K562 (cell line): ENCODE results near the gene DNAJB14. TPM values are rescaled to one million over a fixed set of nuclear protein-coding genes. Genes with fewer than 3 reads are reported as not detected.
A peak's percentile ranks its signal among the peaks of the same experiment; 100 is the strongest.

Experiments used
- BDP1 ChIP-seq: IDR thresholded peaks from 3 replicates; pipeline ENCODE4 v1.6.1; 2011; ENCODE audit not compliant: insufficient read length, insufficient read depth
- CREM ChIP-seq: IDR thresholded peaks from 2 replicates; pipeline ENCODE4 v1.6.1; 2014; ENCODE audit warnings: antibody characterized with exemption, low read depth
- E2F8 ChIP-seq: fragments of 450-650 bp; IDR thresholded peaks from 2 replicates; pipeline ENCODE4 v1.7.1; 2018; ENCODE audit warnings: mild to moderate bottlenecking, low read depth; ENCODE audit not compliant: partially characterized antibody
- MCM7 ChIP-seq, 2 experiments: fragments of 450-650 bp; IDR thresholded peaks; 2 replicates each; pipeline ENCODE4 v1.6.1; 2016 to 2018
- MEF2A ChIP-seq: IDR thresholded peaks from 2 replicates; pipeline ENCODE4 v1.6.1; 2011; ENCODE audit warnings: low read depth, mild to moderate bottlenecking, low read length, moderate library complexity; ENCODE audit not compliant: control insufficient read depth
- PHF20 ChIP-seq: fragments of 450-650 bp; IDR thresholded peaks from 2 replicates; pipeline ENCODE4 v1.6.1; 2018; ENCODE audit not compliant: partially characterized antibody
- RBFOX2 ChIP-seq: fragments of 200-400 bp; formaldehyde crosslinking; IDR thresholded peaks from 2 replicates; pipeline ENCODE4 v1.6.1; 2017; ENCODE audit warnings: low read depth, mild to moderate bottlenecking, low read length, moderate library complexity
- RBM25 ChIP-seq: fragments of 200-400 bp; formaldehyde crosslinking; IDR thresholded peaks from 2 replicates; pipeline ENCODE4 v1.6.1; 2018; ENCODE audit warnings: low read length, low read depth, moderate library complexity; ENCODE audit not compliant: severe bottlenecking
- REST ChIP-seq, 2 experiments: fragments of 450-650 bp; formaldehyde crosslinking in 1 of 2; IDR thresholded peaks; 2 replicates each; pipeline versions ENCODE4 v1.4.0 to v1.6.1; 2014 to 2020; ENCODE audit warnings: mild to moderate bottlenecking in 2 of 2, borderline replicate concordance in 1 of 2, low read depth in 1 of 2
- RHOXF2B ChIP-seq: fragments of 250-450 bp; sonication (Bioruptor Pico); conservative IDR thresholded peaks from 2 replicates; pipeline ENCODE4 v1.5.1; 2021
- THRAP3 ChIP-seq: fragments of 450-650 bp; IDR thresholded peaks from 2 replicates; pipeline ENCODE4 v1.6.1; 2016; ENCODE audit warnings: mild to moderate bottlenecking, inconsistent platforms, borderline replicate concordance
- ZNF277 ChIP-seq: fragments of 250-450 bp; sonication (Bioruptor Pico); IDR thresholded peaks from 2 replicates; pipeline ENCODE4 v1.8.0; 2022; ENCODE audit warnings: inconsistent platforms, mild to moderate bottlenecking, moderate library complexity, borderline replicate concordance
- polyA plus RNA-seq, 8 experiments: library from polyadenylated mRNA; depleted of rRNA in 4 of 8; stranded (reverse) in 5 of 8; unstranded in 3 of 8; fragments of >200 nt; fragmentation: Nextera tagmentation in 2 of 8; fragmentation: Illumina TruSeq in 1 of 8; extraction: Ambion mirVana in 2 of 8; extraction: Trizol in 1 of 8; gene quantifications; 2 replicates each; pipeline versions ENCODE4 v1.2.1 to v1.2.3, GENCODE V29; 2011 to 2014; ENCODE audit warnings: inconsistent platforms in 1 of 8, missing spikeins in 1 of 8
- total RNA-seq, 7 experiments: library from RNA; depleted of rRNA in 6 of 7; stranded (reverse); fragments of >200 nt in 6 of 7; fragmentation: Illumina TruSeq in 2 of 7; extraction: Trizol in 2 of 7; gene quantifications; 2 replicates each; pipeline versions ENCODE4 v1.2.1 to v1.2.3, GENCODE V29; 2011 to 2021; ENCODE audit warnings: low replicate concordance in 1 of 7

Gene DNAJB14
- total and polyA plus RNA-seq, 9 of the 15 experiments (the other 6 are each of a cell fraction or from before 2014, with no cell fraction given) = 5.5 to 28.0 (median 12.7) TPM

- TF ChIP-seq REST (IDR thresholded peaks at IDR 0.05; ENCODE audit: borderline replicate concordance) = peak; percentile 35
- TF ChIP-seq REST (CRISPR knock-in tag; IDR thresholded peaks at IDR 0.05; ENCODE audit: low read depth) = no peak
- peak; percentile 48 for TF ChIP-seq E2F8
- TF ChIP-seq RHOXF2B = 0 out of 2 replicates have a peak, but pooled peaks have one; percentile 76
- peak; percentile 97 for TF ChIP-seq RBFOX2
- peak; percentile 36 for TF ChIP-seq RBM25
- TF ChIP-seq PHF20 = peak; percentile 34
- no peak for TF ChIP-seq ZNF277 (CRISPR knock-in tag)
- TF ChIP-seq BDP1 = no peak
- peak; percentile 51; the same call in 1 of the 2 replicates for TF ChIP-seq THRAP3
- TF ChIP-seq CREM = peak; percentile 78
- peak; percentile 44; the same call in 1 of the 2 replicates for TF ChIP-seq MEF2A
- no peak for TF ChIP-seq MCM7 (IDR thresholded peaks at IDR 0.05)
Observed at GRCh38 chr4:99949999-99950912, 3.8 kb upstream of the DNAJB14 start, which contains the start of gene H2AZ1 (continued).
